ENCODE data around the gene MEGF9. TPM values are rescaled to one million over a fixed set of nuclear protein-coding genes. Genes with fewer than 3 reads are reported as not detected.

The MEGF9 gene
- total and polyA plus RNA-seq, 2 of the 13 experiments (the other 11 are each of a cell fraction or from before 2014, with no cell fraction given) = 3.1 to 3.3 TPM

DNA sequence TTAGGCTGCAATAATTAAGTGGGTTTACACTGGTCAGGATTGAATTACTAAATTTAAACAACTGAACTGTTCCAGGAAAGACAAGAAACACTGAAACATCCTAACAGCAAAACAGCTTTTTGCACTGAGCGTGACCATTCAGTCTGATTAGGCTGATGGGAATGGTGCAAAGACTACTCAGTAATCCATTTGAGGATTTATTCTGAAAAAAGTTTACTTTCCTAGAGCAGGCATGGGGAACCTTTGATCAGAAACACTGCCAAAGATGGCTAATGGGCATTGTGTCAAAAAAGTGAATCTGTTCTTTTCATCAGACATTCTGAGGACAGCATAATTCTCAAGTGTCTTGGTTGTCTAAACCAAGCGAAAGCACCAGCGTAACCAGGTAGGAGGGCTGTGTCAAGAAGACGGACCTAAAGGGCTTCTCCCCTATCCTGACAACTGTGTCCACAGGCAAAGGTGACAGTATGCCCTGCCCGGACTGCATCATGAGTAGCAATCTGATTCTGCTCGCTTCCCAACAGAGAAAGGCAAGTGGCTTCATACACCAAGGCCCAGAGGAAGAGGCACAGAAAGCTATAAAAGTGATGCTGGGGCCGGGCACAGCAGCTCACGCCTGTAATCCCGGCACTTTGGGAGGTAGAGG, 45.6 kb upstream of the MEGF9 start:
- H3K27me3 ChIP-seq (ENCODE audit: control insufficient read depth in 1 of 2, insufficient read depth in 2 of 2, low read length in 2 of 2) = no peaks in the 10 kb centered on the region
- no peak for FAIRE-seq
- no peak overlapping the region for H3K4me3 ChIP-seq (replicated peaks in 1 of 3; ENCODE audit: insufficient read depth in 1 of 3, low read depth in 2 of 3, low read length in 3 of 3)
- in situ Hi-C loops (cut with HindIII; ENCODE audit: extremely low pct_ligation_motif_present, low pct_unique_long_range_greater_than_20kb) = loop anchor here (5.0 kb wide), 1 partner anchor 177 kb away; no protein-coding TSS in a partner anchor
- ChIA-PET CTCF (ENCODE audit: low intra/inter-chr PET ratio, low total read pairs) (no interaction called here), POLR2A (interaction anchor here (1.1 kb wide), 1 partner anchor 33 kb away, joined by 4 read pairs; the partner anchor contains the start of gene FBXW2)
- no peak overlapping the region for H2AFZ ChIP-seq (ENCODE audit: low read length)
- H3K9ac ChIP-seq (ENCODE audit: insufficient read depth, low read depth, low read length) = no peak overlapping the region
- peaks cover 12 to 30% of the 10 kb centered on the region in 2 experiments; a peak in 4 of 5 replicates for H3K36me3 ChIP-seq (replicated peaks in 1 of 2; ENCODE audit: control insufficient read depth in 1 of 2, insufficient read depth in 2 of 2, low read length in 2 of 2)
- 96% methylated on average over 9 of the region's 9 CpGs for WGBS (ENCODE audit: low lambda C conversion rate)
- H4K20me1 ChIP-seq (ENCODE audit: insufficient read depth, low read length) = 0 out of 2 replicates have a peak, but pooled peaks cover 2% of the 10 kb centered on the region
- no peaks in the 10 kb centered on the region for H3K9me3 ChIP-seq (ENCODE audit: low read length)
- ATAC-seq = no peak
- DNase-seq (ENCODE audit: low spot score) = no peak
- no peak overlapping the region for H3K27ac ChIP-seq (ENCODE audit: extremely low read length, insufficient read depth, low read length)
- H3K79me2 ChIP-seq (ENCODE audit: insufficient read depth, low read length) = no peaks in the 10 kb centered on the region
- H3K4me2 ChIP-seq (ENCODE audit: low read depth, low read length) = no peak overlapping the region
- H3K4me1 ChIP-seq (ENCODE audit: insufficient read depth, low read length) = no peaks in the 10 kb centered on the region
- intact Hi-C loops (cut with micrococcal nuclease; ENCODE audit: unreplicated experiment) = loop anchor here (5.0 to 10.0 kb wide), 2 partner anchors 117 to 305 kb away; partner anchors contain the start of gene PHF19
- TF ChIP-seq ZNF605 (CRISPR knock-in tag; IDR thresholded peaks at IDR 0.05) (no peak), ZZZ3 (CRISPR knock-in tag; IDR thresholded peaks at IDR 0.05; ENCODE audit: borderline replicate concordance) (no peak), DNMT3B (CRISPR knock-in tag; conservative IDR thresholded peaks at IDR 0.05) (no peak), ZNF205 (CRISPR knock-in tag; IDR thresholded peaks at IDR 0.05) (no peak), CREM (IDR thresholded peaks at IDR 0.05) (no peak), CREM (CRISPR knock-in tag; IDR thresholded peaks at IDR 0.05) (no peak), ZNF17 (CRISPR knock-in tag; IDR thresholded peaks at IDR 0.05) (no peak), DMAP1 (CRISPR knock-in tag; IDR thresholded peaks at IDR 0.05) (no peak), YEATS2 (CRISPR knock-in tag; IDR thresholded peaks at IDR 0.05; ENCODE audit: borderline replicate concordance) (no peak), NCOA2 (CRISPR knock-in tag; IDR thresholded peaks at IDR 0.05) (no peak), NRL (CRISPR knock-in tag; IDR thresholded peaks at IDR 0.05; ENCODE audit: borderline replicate concordance) (no peak), MAFG (CRISPR knock-in tag; IDR thresholded peaks at IDR 0.05) (no peak), FOXJ3 (CRISPR knock-in tag; IDR thresholded peaks at IDR 0.05; ENCODE audit: borderline replicate concordance) (no peak), CREB1 (IDR thresholded peaks at IDR 0.05) (no peak), CREB1 (CRISPR knock-in tag; IDR thresholded peaks at IDR 0.05) (no peak)
- TF ChIP-seq, protein P1, sequence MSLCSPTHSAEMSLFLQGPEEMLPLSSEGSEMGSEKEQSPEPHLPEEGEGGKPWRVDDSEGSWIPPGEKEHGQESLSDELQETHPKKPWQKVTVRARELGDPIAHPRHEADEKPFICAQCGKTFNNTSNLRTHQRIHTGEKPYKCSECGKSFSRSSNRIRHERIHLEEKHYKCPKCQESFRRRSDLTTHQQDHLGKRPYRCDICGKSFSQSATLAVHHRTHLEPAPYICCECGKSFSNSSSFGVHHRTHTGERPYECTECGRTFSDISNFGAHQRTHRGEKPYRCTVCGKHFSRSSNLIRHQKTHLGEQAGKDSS (CRISPR knock-in tag; IDR thresholded peaks at IDR 0.05; ENCODE audit: borderline replicate concordance, low read depth) = no peak
- TF ChIP-seq, protein P2, sequence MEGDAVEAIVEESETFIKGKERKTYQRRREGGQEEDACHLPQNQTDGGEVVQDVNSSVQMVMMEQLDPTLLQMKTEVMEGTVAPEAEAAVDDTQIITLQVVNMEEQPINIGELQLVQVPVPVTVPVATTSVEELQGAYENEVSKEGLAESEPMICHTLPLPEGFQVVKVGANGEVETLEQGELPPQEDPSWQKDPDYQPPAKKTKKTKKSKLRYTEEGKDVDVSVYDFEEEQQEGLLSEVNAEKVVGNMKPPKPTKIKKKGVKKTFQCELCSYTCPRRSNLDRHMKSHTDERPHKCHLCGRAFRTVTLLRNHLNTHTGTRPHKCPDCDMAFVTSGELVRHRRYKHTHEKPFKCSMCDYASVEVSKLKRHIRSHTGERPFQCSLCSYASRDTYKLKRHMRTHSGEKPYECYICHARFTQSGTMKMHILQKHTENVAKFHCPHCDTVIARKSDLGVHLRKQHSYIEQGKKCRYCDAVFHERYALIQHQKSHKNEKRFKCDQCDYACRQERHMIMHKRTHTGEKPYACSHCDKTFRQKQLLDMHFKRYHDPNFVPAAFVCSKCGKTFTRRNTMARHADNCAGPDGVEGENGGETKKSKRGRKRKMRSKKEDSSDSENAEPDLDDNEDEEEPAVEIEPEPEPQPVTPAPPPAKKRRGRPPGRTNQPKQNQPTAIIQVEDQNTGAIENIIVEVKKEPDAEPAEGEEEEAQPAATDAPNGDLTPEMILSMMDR (CRISPR knock-in tag; IDR thresholded peaks at IDR 0.05) = no peak
- TF ChIP-seq, protein P3, sequence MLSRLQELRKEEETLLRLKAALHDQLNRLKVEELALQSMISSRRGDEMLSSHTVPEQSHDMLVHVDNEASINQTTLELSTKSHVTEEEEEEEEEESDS (CRISPR knock-in tag; IDR thresholded peaks at IDR 0.05; ENCODE audit: borderline replicate concordance) = no peak
- BruUV-seq (replicated peaks) = no TSS peak
